CD4-positive, alpha-beta memory T cell (primary cell): Measurements from ENCODE around the gene SH2D3A. TPM values are rescaled to one million over a fixed set of nuclear protein-coding genes. Genes with fewer than 3 reads are reported as not detected.

Experiments
- CTCF ChIA-PET: fragments of 350-600 bp; sonication (Branson Sonifier 250); formaldehyde crosslinking; loops from one replicate; lab custom pipeline; 2021; ENCODE audit warnings: inconsistent platforms; ENCODE audit not compliant: partially characterized antibody; lab: Charles Lee
- POLR2A ChIA-PET: fragments of 350-600 bp; sonication (Branson Sonifier 250); formaldehyde crosslinking; loops from one replicate; lab custom pipeline; 2021; ENCODE audit not compliant: partially characterized antibody; lab: Charles Lee
- DNase-seq, 5 donors: peaks; one replicate each; pipeline versions ENCODE4 v3.0.0 to v3.0.0-alpha.2; 2020 to 2022; ENCODE audit warnings: mixed read lengths in 1 of 5
- H3K27ac ChIP-seq: one replicate; pipeline ENCODE4 v1.7.0; 2013; ENCODE audit warnings: low read depth, low read length
- H3K27me3 ChIP-seq: 2 replicates; pipeline ENCODE4 v1.7.0; 2013; ENCODE audit warnings: mild to moderate bottlenecking, low read length, moderate library complexity; ENCODE audit not compliant: insufficient read depth
- H3K36me3 ChIP-seq: 2 replicates; pipeline ENCODE4 v1.7.0; 2013; ENCODE audit warnings: mild to moderate bottlenecking, low read length, moderate library complexity; ENCODE audit not compliant: insufficient read depth
- H3K4me1 ChIP-seq: 2 replicates; pipeline ENCODE4 v1.7.0; 2013; ENCODE audit warnings: mild to moderate bottlenecking, low read length, moderate library complexity; ENCODE audit not compliant: insufficient read depth
- H3K4me3 ChIP-seq, 2 donors: one replicate each; pipeline ENCODE4 v1.7.0; 2013; ENCODE audit warnings: low read length in 2 of 2, mild to moderate bottlenecking in 1 of 2
- H3K9me3 ChIP-seq, 2 donors: one replicate each; pipeline ENCODE4 v1.7.0; 2013; ENCODE audit warnings: low read length in 2 of 2, control low read depth in 1 of 2; ENCODE audit not compliant: control insufficient read depth in 1 of 2
- H3K27ac Mint-ChIP-seq, 7 donors: one replicate each; pipeline ENCODE4 v1.8.0; 2020 to 2021; ENCODE audit warnings: mixed read lengths in 7 of 7, mild to moderate bottlenecking in 6 of 7, inconsistent platforms in 3 of 7, moderate library complexity in 3 of 7
- H3K27me3 Mint-ChIP-seq, 2 donors: one replicate each; pipeline ENCODE4 v1.8.0; 2020 to 2021; ENCODE audit warnings: mixed read lengths in 2 of 2
- H3K36me3 Mint-ChIP-seq, 2 donors: one replicate each; pipeline ENCODE4 v1.8.0; 2020 to 2021; ENCODE audit warnings: mixed read lengths in 2 of 2, inconsistent platforms in 1 of 2, mild to moderate bottlenecking in 1 of 2
- H3K4me1 Mint-ChIP-seq, 4 donors: one replicate each; pipeline ENCODE4 v1.8.0; 2020 to 2021; ENCODE audit warnings: mixed read lengths in 4 of 4, mild to moderate bottlenecking in 1 of 4
- H3K4me3 Mint-ChIP-seq, 8 donors: one replicate each; pipeline ENCODE4 v1.8.0; 2020 to 2021; ENCODE audit warnings: mixed read lengths in 8 of 8, mild to moderate bottlenecking in 7 of 8, moderate library complexity in 6 of 8, inconsistent platforms in 3 of 8
- H3K9me3 Mint-ChIP-seq, 8 donors: one replicate each; pipeline ENCODE4 v1.8.0; 2020 to 2021; ENCODE audit warnings: mixed read lengths in 8 of 8, mild to moderate bottlenecking in 5 of 8, inconsistent platforms in 3 of 8, moderate library complexity in 1 of 8
- intact Hi-C: fragments of 100-400 bp; cut with micrococcal nuclease; formaldehyde crosslinking; loops from one replicate; pipeline ENCODE4 v1.15.1; 2023
- polyA plus RNA-seq, 2 donors: library from polyadenylated mRNA; unstranded; fragments of 300-500 nt; fragmentation: Illumina TruSeq; gene quantifications; one replicate each; pipeline ENCODE4 v1.2.3, GENCODE V29; 2021
- total RNA-seq, 2 experiments: library from RNA; stranded (reverse); gene quantifications; one replicate each; pipeline ENCODE4 v1.2.3, GENCODE V29; 2021

Gene SH2D3A
- total and polyA plus RNA-seq, 4 experiments from 2014 or later: 26.9 to 64.3 (median 48.6) TPM

- H3K4me1 Mint-ChIP-seq: peaks cover 17 to 52% (median 35%) of the 10 kb centered on the region in 4 donors
- Histone ChIP-seq H3K27me3 (no peaks in the 10 kb centered on the region), H3K9me3 (no peaks in the 10 kb centered on the region), H3K36me3 (peaks cover 10% of the 10 kb centered on the region), H3K4me3 (peak within 1 kb of the TSS; percentile 58 to 80), H3K4me1 (peaks cover 50% of the 10 kb centered on the region), H3K27ac (peak within 1 kb of the TSS; percentile 94)
- H3K27ac Mint-ChIP-seq: peak within 1 kb of the TSS; percentile 93 to 99 (median 98)
- H3K4me3 Mint-ChIP-seq: peak within 1 kb of the TSS; percentile 95 to 99 (median 97)
- H3K36me3 Mint-ChIP-seq: peaks cover 14 to 28% of the 10 kb centered on the region in 2 donors
- intact Hi-C loops: loop anchor here (1.0 to 5.0 kb wide), 4 partner anchors 16 to 205 kb away; partner anchors contain the start of genes TNFSF9 and VAV1
- ChIA-PET POLR2A (interaction anchor here (0.6 to 6.4 kb wide), 22 partner anchors 11 to 365 kb away, joined by 3 to 130 read pairs (median 6); partner anchors contain the start of genes ALKBH7, DENND1C, KHSRP and SH2D3A), CTCF (interaction anchor here (0.6 to 6.8 kb wide), 21 partner anchors 26 to 519 kb away, joined by 3 to 184 read pairs (median 4); partner anchors contain the start of genes SH2D3A and VAV1)
- peak; percentile 98 to 100 (median 99) for DNase-seq
- no peaks in the 10 kb centered on the region for H3K27me3 Mint-ChIP-seq
- no peaks in the 10 kb centered on the region for H3K9me3 Mint-ChIP-seq
These were observed 29.9 kb downstream of the SH2D3A start, which contains the start of gene GPR108 for GRCh38 chr19:6737284-6737872. Gene GPR108 (minus strand): TSS chr19:6737580. CDS start chr19:6737576, 4 bp downstream.

- H3K9me3 Mint-ChIP-seq: no peaks in the 10 kb centered on the region
These were observed 30.3 kb downstream of the SH2D3A start for GRCh38 chr19:6736917-6737283.

GRCh38 chr19:6736169-6736916, 30.9 kb downstream of the SH2D3A start:
- peak overlapping the region; percentile 95 to 99 (median 97) for H3K4me3 Mint-ChIP-seq
- ChIA-PET POLR2A (interaction anchor here (0.5 to 6.4 kb wide), 13 partner anchors 25 to 311 kb away, joined by 3 to 130 read pairs (median 6); partner anchors contain the start of genes DENND1C, KHSRP, TNFSF14 and VAV1), CTCF (interaction anchor here (0.5 to 6.8 kb wide), 16 partner anchors 21 to 518 kb away, joined by 3 to 184 read pairs (median 4); partner anchors contain the start of gene VAV1)
- peak overlapping the region; percentile 93 to 99 (median 98) for H3K27ac Mint-ChIP-seq
- H3K9me3 Mint-ChIP-seq: no peaks in the 10 kb centered on the region
- peak overlapping the region; percentile 58 to 80 for H3K4me3 ChIP-seq
- H3K36me3 ChIP-seq: peaks cover 15% of the 10 kb centered on the region
- peak; percentile 69 to 89 (median 70) for DNase-seq
- intact Hi-C loops: loop anchor here (1.0 to 5.0 kb wide), 4 partner anchors 61 to 219 kb away; partner anchors contain the start of gene TNFSF9
- no peaks in the 10 kb centered on the region for H3K27me3 ChIP-seq
- peak overlapping the region; percentile 94 for H3K27ac ChIP-seq
- peaks cover 17 to 48% (median 33%) of the 10 kb centered on the region in 4 donors for H3K4me1 Mint-ChIP-seq
- no peaks in the 10 kb centered on the region for H3K27me3 Mint-ChIP-seq
- peaks cover 15 to 31% of the 10 kb centered on the region in 2 donors for H3K36me3 Mint-ChIP-seq
- H3K9me3 ChIP-seq: no peaks in the 10 kb centered on the region
- H3K4me1 ChIP-seq: peaks cover 49% of the 10 kb centered on the region

More at GRCh38 chr19:6736917-6737283, 30.3 kb downstream of the SH2D3A start:
- Histone ChIP-seq H3K27me3 (no peaks in the 10 kb centered on the region), H3K4me3 (peak overlapping the region; percentile 58 to 80), H3K9me3 (no peaks in the 10 kb centered on the region), H3K36me3 (peaks cover 14% of the 10 kb centered on the region), H3K4me1 (peaks cover 50% of the 10 kb centered on the region), H3K27ac (peak overlapping the region; percentile 94)
- H3K4me1 Mint-ChIP-seq: peaks cover 17 to 52% (median 35%) of the 10 kb centered on the region in 4 donors
- peak in 1 of 5 donors; percentile 22 for DNase-seq
- POLR2A ChIA-PET: interaction anchor here (0.6 to 6.4 kb wide), 18 partner anchors 24 to 364 kb away, joined by 3 to 130 read pairs (median 8); partner anchors contain the start of genes ALKBH7, DENND1C, KHSRP and SH2D3A
- CTCF ChIA-PET: interaction anchor here (0.5 to 6.8 kb wide), 20 partner anchors 33 to 518 kb away, joined by 3 to 184 read pairs (median 4); partner anchors contain the start of gene VAV1
- no peaks in the 10 kb centered on the region for H3K27me3 Mint-ChIP-seq
- H3K4me3 Mint-ChIP-seq: peak overlapping the region; percentile 95 to 99 (median 97)
- peak overlapping the region; percentile 93 to 99 (median 98) for H3K27ac Mint-ChIP-seq
- peaks cover 15 to 31% of the 10 kb centered on the region in 2 donors for H3K36me3 Mint-ChIP-seq
- intact Hi-C loops: loop anchor here (1.0 to 5.0 kb wide), 7 partner anchors 16 to 220 kb away; partner anchors contain the start of genes TNFSF9 and VAV1

DNA sequence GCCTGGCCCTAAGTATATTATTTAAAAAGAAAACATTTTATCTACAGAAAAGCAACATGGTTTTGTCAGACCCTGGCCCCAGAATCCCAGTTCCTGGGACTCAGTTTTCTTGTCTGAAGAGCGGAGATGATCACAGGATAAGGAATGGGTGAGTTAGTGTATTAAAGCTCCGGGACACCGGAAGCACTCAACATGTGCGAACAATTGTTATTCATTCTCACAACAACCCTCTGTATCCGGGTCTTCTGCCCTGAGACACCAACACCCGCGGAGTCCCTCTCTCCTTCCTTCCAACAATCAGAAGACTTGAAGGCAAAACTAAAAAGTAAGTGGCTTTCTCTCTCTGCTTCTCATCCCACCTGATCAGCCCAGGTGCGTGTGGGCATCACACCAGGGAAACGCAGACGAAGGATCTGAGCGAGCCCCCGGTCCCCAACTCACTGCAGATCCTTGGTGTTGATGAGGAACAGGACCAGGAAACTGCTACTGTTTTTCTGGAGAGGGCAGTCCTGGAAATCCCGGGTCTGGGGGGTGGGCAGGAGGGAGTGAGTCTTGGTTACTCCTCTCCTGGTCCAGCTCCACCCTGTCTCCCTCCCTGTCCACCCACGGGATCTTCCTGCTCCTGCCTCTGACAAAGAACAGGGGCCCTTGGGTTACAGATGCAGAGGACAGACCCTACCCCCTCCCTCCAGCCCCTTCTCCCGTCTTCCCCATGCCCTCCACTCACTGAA, 31.9 kb downstream of the SH2D3A start:
- Histone ChIP-seq H3K27me3 (no peaks in the 10 kb centered on the region), H3K4me1 (peaks cover 39% of the 10 kb centered on the region), H3K27ac (peak overlapping the region; percentile 94), H3K4me3 (peak overlapping the region in 1 of 2 donors; percentile 6), H3K36me3 (peaks cover 15% of the 10 kb centered on the region), H3K9me3 (no peaks in the 10 kb centered on the region)
- POLR2A ChIA-PET: interaction anchor here (0.6 to 4.0 kb wide), 3 partner anchors 61 to 186 kb away, joined by 3 to 22 read pairs (median 6); partner anchors contain the start of gene TNFSF14
- Mint-ChIP-seq H3K36me3 (peaks cover 15 to 31% of the 10 kb centered on the region in 2 donors), H3K4me3 (peak overlapping the region in 4 of 8 donors; percentile 27 to 97 (median 62)), H3K4me1 (peaks cover 13 to 42% (median 28%) of the 10 kb centered on the region in 4 donors), H3K27ac (peak overlapping the region in 5 of 7 donors; percentile 97 to 99 (median 98)), H3K27me3 (no peaks in the 10 kb centered on the region), H3K9me3 (no peaks in the 10 kb centered on the region)
- DNase-seq: no peak
- intact Hi-C loops: loop anchor here (5.0 kb wide), 1 partner anchor 203 kb away; the partner anchor contains the start of gene TNFSF9
- CTCF ChIA-PET: interaction anchor here (1.4 to 6.8 kb wide), 7 partner anchors 20 to 129 kb away, joined by 3 to 184 read pairs (median 7); partner anchors contain the start of gene VAV1

- no peak overlapping the region for H3K27ac Mint-ChIP-seq
- peaks cover 13 to 32% (median 26%) of the 10 kb centered on the region in 4 donors for H3K4me1 Mint-ChIP-seq
- no peaks in the 10 kb centered on the region for H3K9me3 ChIP-seq
- no peaks in the 10 kb centered on the region for H3K27me3 ChIP-seq
- H3K4me1 ChIP-seq: peaks cover 31% of the 10 kb centered on the region
- intact Hi-C loops: no loop called here
- peaks cover 20 to 31% of the 10 kb centered on the region in 2 donors for H3K36me3 Mint-ChIP-seq
- H3K27me3 Mint-ChIP-seq: no peaks in the 10 kb centered on the region
- POLR2A ChIA-PET: no interaction called here
- peaks cover 15% of the 10 kb centered on the region for H3K36me3 ChIP-seq
- no peak overlapping the region for H3K4me3 ChIP-seq
- H3K4me3 Mint-ChIP-seq: peak overlapping the region in 1 of 8 donors; percentile 17
- CTCF ChIA-PET: interaction anchor here (2.1 to 6.8 kb wide), 2 partner anchors 103 to 130 kb away, joined by 8 to 184 read pairs; no protein-coding TSS in a partner anchor
- no peaks in the 10 kb centered on the region for H3K9me3 Mint-ChIP-seq
- no peak for DNase-seq
- H3K27ac ChIP-seq: no peak overlapping the region
These were observed 33.0 kb downstream of the SH2D3A start for GRCh38 chr19:6734096-6734696.
